CD14-positive monocyte (primary cell): ENCODE measurements around the gene PARP9. TPM values are rescaled to one million over a fixed set of nuclear protein-coding genes. Genes with fewer than 3 reads are reported as not detected.
A peak's percentile ranks its signal among the peaks of the same experiment; 100 is the strongest.

Experiments used
- DNase-seq, 3 donors: peaks; one replicate each; pipeline ENCODE4 v3.0.0-alpha.2; 2011 to 2022
- H2AFZ ChIP-seq: 2 replicates; pipeline ENCODE4 v1.6.0; 2012; ENCODE audit warnings: mild to moderate bottlenecking, low read depth, low read length, inconsistent platforms; ENCODE audit not compliant: insufficient read depth, poor library complexity, severe bottlenecking
- H3K27ac ChIP-seq, 2 donors: 1 replicate in 1 of 2; 2 replicates in 1 of 2; pipeline ENCODE4 v1.5.1; 2012 to 2013; ENCODE audit warnings: low read length in 2 of 2, control low read depth in 1 of 2, inconsistent platforms in 1 of 2, low read depth in 1 of 2, mild to moderate bottlenecking in 1 of 2
- H3K27me3 ChIP-seq, 2 donors: one replicate each; pipeline versions ENCODE4 v1.6.0 to v1.6.1; 2011 to 2013; ENCODE audit warnings: low read length in 2 of 2; ENCODE audit not compliant: control insufficient read depth in 2 of 2, insufficient read depth in 2 of 2
- H3K36me3 ChIP-seq, 2 donors: replicated peaks in 1 of 2; 1 replicate in 1 of 2; 2 replicates in 1 of 2; pipeline versions ENCODE4 v1.5.1 to v1.6.1; 2012 to 2013; ENCODE audit warnings: low read length in 2 of 2, control low read depth in 1 of 2, inconsistent platforms in 1 of 2, mild to moderate bottlenecking in 1 of 2; ENCODE audit not compliant: insufficient read depth in 2 of 2, control insufficient read depth in 1 of 2
- H3K4me1 ChIP-seq, 2 donors: 1 replicate in 1 of 2; 2 replicates in 1 of 2; pipeline versions ENCODE4 v1.5.1 to v1.6.1; 2012 to 2013; ENCODE audit warnings: low read length in 2 of 2, control low read depth in 1 of 2, inconsistent platforms in 1 of 2, mild to moderate bottlenecking in 1 of 2, moderate library complexity in 1 of 2; ENCODE audit not compliant: insufficient read depth in 2 of 2, control insufficient read depth in 1 of 2
- H3K4me2 ChIP-seq: replicated peaks from 2 replicates; pipeline ENCODE3; 2012; ENCODE audit warnings: low read length, moderate library complexity, mild to moderate bottlenecking; ENCODE audit not compliant: poor library complexity, severe bottlenecking; ENCODE audit errors: extremely low read depth
- H3K4me3 ChIP-seq, 3 experiments: fragments of 200-600 bp in 1 of 3; sonication (generic) in 1 of 3; replicated peaks in 1 of 3; 1 replicate in 2 of 3; 2 replicates in 1 of 3; pipeline ENCODE4 v1.5.1; 2011 to 2013; ENCODE audit warnings: low read length in 3 of 3, mild to moderate bottlenecking in 3 of 3, control low read depth in 2 of 3, low read depth in 2 of 3, inconsistent platforms in 1 of 3, moderate library complexity in 1 of 3
- H3K79me2 ChIP-seq: 2 replicates; pipeline ENCODE4 v1.6.0; 2012; ENCODE audit warnings: mild to moderate bottlenecking, control low read depth, inconsistent platforms, low read length, moderate library complexity; ENCODE audit not compliant: insufficient read depth
- H3K9ac ChIP-seq: 2 replicates; pipeline ENCODE4 v1.6.0; 2017; ENCODE audit warnings: low read length, mild to moderate bottlenecking; ENCODE audit not compliant: insufficient read depth, poor library complexity, severe bottlenecking
- H3K9me3 ChIP-seq, 2 donors: replicated peaks in 1 of 2; 1 replicate in 1 of 2; 2 replicates in 1 of 2; pipeline versions ENCODE4 v1.5.1 to v1.6.1; 2012 to 2013; ENCODE audit warnings: low read length in 2 of 2, control low read depth in 1 of 2; ENCODE audit not compliant: control insufficient read depth in 1 of 2, insufficient read depth in 1 of 2
- H4K20me1 ChIP-seq: 2 replicates; pipeline ENCODE4 v1.6.0; 2012; ENCODE audit warnings: mild to moderate bottlenecking, low read length, control low read depth, moderate library complexity; ENCODE audit not compliant: insufficient read depth
- H3K27ac Mint-ChIP-seq, 7 donors: one replicate each; pipeline ENCODE4 v1.8.0; 2020; ENCODE audit warnings: mild to moderate bottlenecking in 7 of 7, mixed read lengths in 7 of 7, moderate library complexity in 6 of 7, inconsistent platforms in 2 of 7
- H3K27me3 Mint-ChIP-seq, 3 donors: one replicate each; pipeline ENCODE4 v1.8.0; 2021 to 2022; ENCODE audit warnings: low read depth in 3 of 3, mild to moderate bottlenecking in 3 of 3, mixed read lengths in 3 of 3, moderate library complexity in 3 of 3, inconsistent platforms in 1 of 3
- H3K36me3 Mint-ChIP-seq, 2 donors: one replicate each; pipeline ENCODE4 v1.8.0; 2020; ENCODE audit warnings: mixed read lengths in 2 of 2, inconsistent platforms in 1 of 2, mild to moderate bottlenecking in 1 of 2
- H3K4me1 Mint-ChIP-seq: one replicate; pipeline ENCODE4 v1.8.0; 2020; ENCODE audit warnings: mild to moderate bottlenecking, mixed read lengths
- H3K4me3 Mint-ChIP-seq, 2 donors: one replicate each; pipeline ENCODE4 v1.8.0; 2020; ENCODE audit warnings: mild to moderate bottlenecking in 2 of 2, mixed read lengths in 2 of 2, moderate library complexity in 1 of 2
- H3K9me3 Mint-ChIP-seq, 7 donors: one replicate each; pipeline ENCODE4 v1.8.0; 2020 to 2022; ENCODE audit warnings: mixed read lengths in 7 of 7, mild to moderate bottlenecking in 6 of 7, moderate library complexity in 6 of 7, inconsistent platforms in 2 of 7
- WGBS: methylation state at CpG from one replicate; pipeline ENCODE4 v1.1.5; 2013; ENCODE audit warnings: missing lambda C conversion rate; ENCODE audit not compliant: insufficient coverage; 5-methylcytosine and 5-hydroxymethylcytosine counted together
- intact Hi-C, 2 donors: fragments of 100-400 bp; cut with micrococcal nuclease; formaldehyde crosslinking; loops; one replicate each; pipeline versions ENCODE4 v1.15.0 to v1.15.1; 2023
- polyA plus RNA-seq, 3 donors: library from polyadenylated mRNA; depleted of rRNA in 1 of 3; unstranded in 2 of 3; stranded (reverse) in 1 of 3; fragments of 300-500 nt in 2 of 3; fragments of >200 nt in 1 of 3; fragmentation: Illumina TruSeq in 2 of 3; gene quantifications; 1 replicate in 2 of 3; 2 replicates in 1 of 3; pipeline ENCODE4 v1.2.3, GENCODE V29; 2012 to 2021
- TF ChIP-seq, protein P1 (sequence below): fragments of 200-600 bp; IDR thresholded peaks from one replicate; pipeline ENCODE4 v1.8.0; 2022; ENCODE audit warnings: antibody characterized with exemption, mild to moderate bottlenecking

The PARP9 gene
- polyA plus RNA-seq, 3 donors: 31.4 to 43.3 (median 34.4) TPM

DNA sequence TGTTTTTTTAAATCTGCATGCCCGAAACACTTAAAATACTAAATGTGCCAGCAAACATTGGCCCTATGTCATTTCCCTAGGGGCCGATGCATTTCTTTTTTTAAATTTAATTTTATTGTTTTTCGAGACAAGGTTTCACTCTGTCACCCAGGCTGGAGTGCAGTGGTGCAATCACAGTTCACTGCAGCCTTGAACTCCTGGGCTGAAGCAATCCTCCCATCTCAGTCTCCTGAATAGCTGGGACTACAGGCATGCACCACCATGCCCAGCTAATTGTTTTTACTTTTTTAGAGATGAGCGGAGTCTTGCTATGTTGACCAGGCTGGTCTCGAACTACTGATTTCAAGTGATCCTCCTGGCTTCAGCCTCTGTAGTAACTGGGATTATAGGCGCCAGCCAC is 5.5 kb downstream of the PARP9 start:
- Histone ChIP-seq H3K4me3 (no peak overlapping the region), H3K4me2 (no peak overlapping the region), H3K79me2 (peaks cover 32% of the 10 kb centered on the region), H3K9ac (no peak overlapping the region), H4K20me1 (peaks cover 42% of the 10 kb centered on the region), H2AFZ (no peak overlapping the region), H3K36me3 (peaks cover 59 to 66% of the 10 kb centered on the region in 2 donors), H3K27ac (no peak overlapping the region), H3K9me3 (no peaks in the 10 kb centered on the region), H3K27me3 (no peaks in the 10 kb centered on the region), H3K4me1 (peaks cover 9 to 11% of the 10 kb centered on the region in 2 donors)
- Mint-ChIP-seq H3K36me3 (peaks cover 60 to 63% of the 10 kb centered on the region in 2 donors), H3K27me3 (peaks cover 0 to 2% (median 1%) of the 10 kb centered on the region in 3 donors), H3K4me1 (peaks cover 36% of the 10 kb centered on the region), H3K9me3 (no peaks in the 10 kb centered on the region), H3K4me3 (no peak overlapping the region), H3K27ac (peak overlapping the region in 1 of 7 donors; percentile 55)
- intact Hi-C loops: no loop called here
- TF ChIP-seq, protein P1, sequence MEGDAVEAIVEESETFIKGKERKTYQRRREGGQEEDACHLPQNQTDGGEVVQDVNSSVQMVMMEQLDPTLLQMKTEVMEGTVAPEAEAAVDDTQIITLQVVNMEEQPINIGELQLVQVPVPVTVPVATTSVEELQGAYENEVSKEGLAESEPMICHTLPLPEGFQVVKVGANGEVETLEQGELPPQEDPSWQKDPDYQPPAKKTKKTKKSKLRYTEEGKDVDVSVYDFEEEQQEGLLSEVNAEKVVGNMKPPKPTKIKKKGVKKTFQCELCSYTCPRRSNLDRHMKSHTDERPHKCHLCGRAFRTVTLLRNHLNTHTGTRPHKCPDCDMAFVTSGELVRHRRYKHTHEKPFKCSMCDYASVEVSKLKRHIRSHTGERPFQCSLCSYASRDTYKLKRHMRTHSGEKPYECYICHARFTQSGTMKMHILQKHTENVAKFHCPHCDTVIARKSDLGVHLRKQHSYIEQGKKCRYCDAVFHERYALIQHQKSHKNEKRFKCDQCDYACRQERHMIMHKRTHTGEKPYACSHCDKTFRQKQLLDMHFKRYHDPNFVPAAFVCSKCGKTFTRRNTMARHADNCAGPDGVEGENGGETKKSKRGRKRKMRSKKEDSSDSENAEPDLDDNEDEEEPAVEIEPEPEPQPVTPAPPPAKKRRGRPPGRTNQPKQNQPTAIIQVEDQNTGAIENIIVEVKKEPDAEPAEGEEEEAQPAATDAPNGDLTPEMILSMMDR: no peak
- DNase-seq: no peak
- WGBS: 94% methylated on average over 5 of the region's 6 CpGs

DNA sequence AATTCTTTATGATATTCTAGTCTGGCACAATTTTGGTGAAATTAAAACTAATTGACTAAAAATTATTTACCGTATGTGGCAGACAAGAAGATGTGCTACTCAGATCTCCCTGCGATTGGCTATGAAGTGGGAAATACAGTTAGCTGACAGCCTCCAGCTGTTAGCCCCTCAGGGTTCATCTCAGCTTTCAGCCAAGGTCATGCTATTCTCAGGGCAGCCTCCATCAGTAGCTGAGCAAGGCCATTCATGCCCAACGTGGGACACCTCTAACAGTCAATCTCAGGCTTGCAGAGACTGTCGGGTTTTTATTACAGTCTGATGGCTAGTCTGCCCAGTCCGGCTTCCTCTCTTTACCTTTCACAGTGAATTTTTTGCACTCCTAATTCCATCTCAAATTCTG is 6.7 kb downstream of the PARP9 start:
- peaks cover 71 to 79% of the 10 kb centered on the region in 2 donors for H3K36me3 ChIP-seq
- Mint-ChIP-seq H3K27me3 (no peaks in the 10 kb centered on the region), H3K27ac (no peak overlapping the region), H3K36me3 (peaks cover 69 to 72% of the 10 kb centered on the region in 2 donors), H3K9me3 (no peaks in the 10 kb centered on the region), H3K4me1 (peaks cover 25% of the 10 kb centered on the region), H3K4me3 (no peak overlapping the region)
- no peaks in the 10 kb centered on the region for H3K27me3 ChIP-seq
- intact Hi-C loops: no loop called here
- no peak overlapping the region for H2AFZ ChIP-seq
- no peaks in the 10 kb centered on the region for H3K9me3 ChIP-seq
- DNase-seq: no peak
- no peaks in the 10 kb centered on the region for H3K4me1 ChIP-seq
- H4K20me1 ChIP-seq: peaks cover 53% of the 10 kb centered on the region
- peak overlapping the region in 1 of 2 donors; percentile 11 for H3K27ac ChIP-seq
- WGBS: 86% methylated on average over 3 of the region's 5 CpGs
- TF ChIP-seq, protein P1: no peak
- H3K4me2 ChIP-seq: no peak overlapping the region
- no peak overlapping the region for H3K9ac ChIP-seq
- no peak overlapping the region for H3K4me3 ChIP-seq
- H3K79me2 ChIP-seq: peaks cover 20% of the 10 kb centered on the region
